ENCODE results near the gene KRT1.

The KRT1 gene

DNA sequence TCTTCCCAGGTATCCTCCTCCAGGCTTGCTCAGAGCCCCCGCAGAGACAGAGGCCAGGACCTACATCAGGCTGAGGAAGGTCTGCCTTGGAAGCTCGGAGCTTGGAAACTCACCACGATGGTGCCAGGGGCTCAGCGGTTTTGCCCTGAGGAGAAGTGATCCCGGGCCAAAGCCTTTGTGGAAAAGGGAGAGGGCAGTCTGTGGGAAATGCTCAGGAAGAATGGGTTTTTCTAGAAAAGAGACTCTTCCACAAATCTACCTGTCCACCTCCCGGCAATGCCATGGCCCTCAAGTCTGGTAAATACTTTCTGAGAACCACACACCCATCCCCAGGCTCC, 36.2 kb downstream of the KRT1 start:
- no peak overlapping the region for H3K4me2 ChIP-seq (ENCODE audit: low read length)
- H3K9me2 ChIP-seq (replicated peaks; ENCODE audit: control insufficient read depth, low read length): no peaks in the 10 kb centered on the region
- H3K27ac ChIP-seq (ENCODE audit: low read depth, low read length): no peak overlapping the region
- no peaks in the 10 kb centered on the region for H3K79me2 ChIP-seq (ENCODE audit: control insufficient read depth, low read length)
- no peaks in the 10 kb centered on the region for H3K36me3 ChIP-seq (ENCODE audit: control insufficient read depth, low read length)
- no peaks in the 10 kb centered on the region for H3F3A ChIP-seq (ENCODE audit: control insufficient read depth, insufficient read depth)
- peaks cover 16% of the 10 kb centered on the region; the same call in 1 of the 2 replicates for H3K27me3 ChIP-seq (ENCODE audit: control insufficient read depth, low read length)
- H3K4me3 ChIP-seq (ENCODE audit: low read length): no peak overlapping the region
- no peaks in the 10 kb centered on the region for H3K9me3 ChIP-seq (ENCODE audit: control insufficient read depth, insufficient read depth, low read length)
- H4K20me1 ChIP-seq (ENCODE audit: control insufficient read depth, insufficient read depth, low read depth, low read length): no peaks in the 10 kb centered on the region
- no peaks in the 10 kb centered on the region for H3K4me1 ChIP-seq (ENCODE audit: control insufficient read depth, low read length)
- TF ChIP-seq, protein P1, sequence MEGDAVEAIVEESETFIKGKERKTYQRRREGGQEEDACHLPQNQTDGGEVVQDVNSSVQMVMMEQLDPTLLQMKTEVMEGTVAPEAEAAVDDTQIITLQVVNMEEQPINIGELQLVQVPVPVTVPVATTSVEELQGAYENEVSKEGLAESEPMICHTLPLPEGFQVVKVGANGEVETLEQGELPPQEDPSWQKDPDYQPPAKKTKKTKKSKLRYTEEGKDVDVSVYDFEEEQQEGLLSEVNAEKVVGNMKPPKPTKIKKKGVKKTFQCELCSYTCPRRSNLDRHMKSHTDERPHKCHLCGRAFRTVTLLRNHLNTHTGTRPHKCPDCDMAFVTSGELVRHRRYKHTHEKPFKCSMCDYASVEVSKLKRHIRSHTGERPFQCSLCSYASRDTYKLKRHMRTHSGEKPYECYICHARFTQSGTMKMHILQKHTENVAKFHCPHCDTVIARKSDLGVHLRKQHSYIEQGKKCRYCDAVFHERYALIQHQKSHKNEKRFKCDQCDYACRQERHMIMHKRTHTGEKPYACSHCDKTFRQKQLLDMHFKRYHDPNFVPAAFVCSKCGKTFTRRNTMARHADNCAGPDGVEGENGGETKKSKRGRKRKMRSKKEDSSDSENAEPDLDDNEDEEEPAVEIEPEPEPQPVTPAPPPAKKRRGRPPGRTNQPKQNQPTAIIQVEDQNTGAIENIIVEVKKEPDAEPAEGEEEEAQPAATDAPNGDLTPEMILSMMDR (IDR thresholded peaks at IDR 0.05; ENCODE audit: low read depth, low read length, poor library complexity, severe bottlenecking): no peak
- no peak for TF ChIP-seq EZH2phosphoT487 (IDR thresholded peaks at IDR 0.05; ENCODE audit: borderline replicate concordance, low read length)

DNA sequence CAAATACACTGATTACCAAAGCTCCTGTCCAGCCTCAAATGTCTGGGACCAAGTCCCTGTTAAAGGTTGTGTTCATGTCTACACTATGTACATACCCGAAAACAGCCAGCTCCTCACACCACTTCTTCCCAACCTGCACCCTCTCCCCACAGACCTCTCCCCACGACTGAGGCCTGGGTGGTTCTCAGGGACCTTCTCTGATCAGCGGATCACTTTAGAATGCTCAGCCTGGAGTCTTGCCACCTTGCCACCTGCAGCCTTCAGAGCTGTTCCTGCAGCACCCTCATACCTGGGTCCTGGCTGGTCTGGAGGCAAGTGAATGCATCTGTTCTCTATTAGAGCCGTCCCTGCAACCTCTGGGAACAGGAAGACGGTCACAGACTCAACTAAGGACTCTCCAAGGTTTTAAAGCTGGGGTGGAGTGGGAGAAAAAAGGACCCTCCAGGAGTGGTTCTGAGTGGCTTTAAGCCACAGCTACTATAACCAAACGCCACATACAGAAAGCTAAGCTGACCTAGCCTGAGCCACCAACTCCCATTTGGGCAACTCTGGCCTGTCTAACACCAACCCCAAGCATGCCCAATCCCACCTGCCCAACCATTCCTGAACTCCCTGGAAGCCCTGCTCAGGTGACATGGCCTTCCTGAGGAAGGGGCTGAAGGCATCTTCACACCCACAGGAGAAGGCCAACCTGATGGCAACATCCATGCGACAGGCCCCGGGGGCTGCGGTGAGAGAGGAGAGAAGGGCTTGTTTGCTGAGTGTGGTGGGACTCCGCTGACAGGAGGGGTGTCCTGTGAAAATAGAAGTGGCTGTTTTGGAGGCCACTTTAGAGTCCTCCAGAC, 36.8 kb downstream of the KRT1 start:
- Histone ChIP-seq H3K36me3 (ENCODE audit: control insufficient read depth, low read length) (no peaks in the 10 kb centered on the region), H3F3A (ENCODE audit: control insufficient read depth, insufficient read depth) (no peaks in the 10 kb centered on the region), H3K27ac (ENCODE audit: low read depth, low read length) (no peak overlapping the region), H3K9me2 (replicated peaks; ENCODE audit: control insufficient read depth, low read length) (no peaks in the 10 kb centered on the region), H4K20me1 (ENCODE audit: control insufficient read depth, insufficient read depth, low read depth, low read length) (no peaks in the 10 kb centered on the region), H3K4me2 (ENCODE audit: low read length) (no peak overlapping the region), H3K79me2 (ENCODE audit: control insufficient read depth, low read length) (no peaks in the 10 kb centered on the region), H3K4me3 (ENCODE audit: low read length) (no peak overlapping the region), H3K9me3 (ENCODE audit: control insufficient read depth, insufficient read depth, low read length) (no peaks in the 10 kb centered on the region), H3K4me1 (ENCODE audit: control insufficient read depth, low read length) (no peaks in the 10 kb centered on the region), H3K27me3 (ENCODE audit: control insufficient read depth, low read length) (peaks cover 16% of the 10 kb centered on the region; the same call in 1 of the 2 replicates)
- no peak for TF ChIP-seq EZH2phosphoT487 (IDR thresholded peaks at IDR 0.05; ENCODE audit: borderline replicate concordance, low read length)
- TF ChIP-seq, protein P1 (IDR thresholded peaks at IDR 0.05; ENCODE audit: low read depth, low read length, poor library complexity, severe bottlenecking): no peak

DNA sequence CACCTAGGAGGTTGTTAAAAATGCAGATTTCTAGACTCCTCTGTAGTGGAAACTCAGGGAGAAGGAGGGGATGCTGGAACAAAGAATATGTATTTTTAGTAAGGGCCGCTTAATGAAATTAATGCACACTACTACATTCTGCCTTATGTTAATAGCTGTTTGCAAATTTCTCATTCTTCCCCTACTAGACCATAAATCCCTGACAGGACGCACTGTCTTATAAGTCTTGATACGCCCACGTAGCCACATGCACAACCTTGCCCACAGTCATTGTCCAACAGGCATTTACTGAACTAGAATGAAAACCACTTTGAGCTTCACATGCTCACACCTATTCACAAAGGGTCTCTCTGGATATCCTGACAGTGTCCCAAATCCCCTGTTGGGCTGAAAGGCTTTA, 38.7 kb downstream of the KRT1 start:
- no peak overlapping the region for H3K4me2 ChIP-seq (ENCODE audit: low read length)
- H3K4me1 ChIP-seq (ENCODE audit: control insufficient read depth, low read length): no peaks in the 10 kb centered on the region
- no peaks in the 10 kb centered on the region for H4K20me1 ChIP-seq (ENCODE audit: control insufficient read depth, insufficient read depth, low read depth, low read length)
- no peaks in the 10 kb centered on the region for H3F3A ChIP-seq (ENCODE audit: control insufficient read depth, insufficient read depth)
- H3K79me2 ChIP-seq (ENCODE audit: control insufficient read depth, low read length): no peaks in the 10 kb centered on the region
- H3K36me3 ChIP-seq (ENCODE audit: control insufficient read depth, low read length): no peaks in the 10 kb centered on the region
- peaks cover 19% of the 10 kb centered on the region for H3K27me3 ChIP-seq (ENCODE audit: control insufficient read depth, low read length)
- H3K9me2 ChIP-seq (replicated peaks; ENCODE audit: control insufficient read depth, low read length): no peaks in the 10 kb centered on the region
- TF ChIP-seq EZH2phosphoT487 (IDR thresholded peaks at IDR 0.05; ENCODE audit: borderline replicate concordance, low read length): no peak
- TF ChIP-seq, protein P1 (IDR thresholded peaks at IDR 0.05; ENCODE audit: low read depth, low read length, poor library complexity, severe bottlenecking): no peak
- H3K27ac ChIP-seq (ENCODE audit: low read depth, low read length): no peak overlapping the region
- H3K9me3 ChIP-seq (ENCODE audit: control insufficient read depth, insufficient read depth, low read length): no peaks in the 10 kb centered on the region
- H3K4me3 ChIP-seq (ENCODE audit: low read length): no peak overlapping the region

Data from DOHH2 (cell line).